GM23338 (cell line): ENCODE results near the gene IBSP.

Source experiments
- CREB1 ChIP-seq: fragments of 250-450 bp; sonication (Bioruptor Pico); IDR thresholded peaks from 2 replicates; pipeline ENCODE4 v1.5.0; 2020; ENCODE audit warnings: low read depth, mild to moderate bottlenecking, moderate library complexity
- EZH2 ChIP-seq: fragments of 200-600 bp; sonication (generic); IDR thresholded peaks from one replicate; pipeline ENCODE4 v1.8.0; 2017; ENCODE audit warnings: antibody characterized with exemption, mild to moderate bottlenecking, low read depth; ENCODE audit not compliant: unreplicated experiment
- EZH2phosphoT487 ChIP-seq: fragments of 200-600 bp; sonication (generic); IDR thresholded peaks from one replicate; pipeline ENCODE4 v1.8.1; 2018; ENCODE audit warnings: antibody characterized with exemption; ENCODE audit not compliant: unreplicated experiment
- JUNB ChIP-seq: IDR thresholded peaks from one replicate; pipeline ENCODE4 v1.6.1; 2016; ENCODE audit warnings: antibody characterized with exemption; ENCODE audit not compliant: unreplicated experiment
- POLR2AphosphoS5 ChIP-seq: IDR thresholded peaks from 2 replicates; pipeline ENCODE4 v1.6.1; 2016; ENCODE audit warnings: antibody characterized with exemption, low read depth
- STAT1 ChIP-seq: IDR thresholded peaks from one replicate; pipeline ENCODE4 v1.6.1; 2016; ENCODE audit warnings: antibody characterized with exemption; ENCODE audit not compliant: unreplicated experiment
- TF ChIP-seq, protein P1 (sequence below), 2 experiments: fragments of 200-600 bp in 1 of 2; sonication (generic) in 1 of 2; conservative IDR thresholded peaks; 2 replicates each; pipeline versions ENCODE4 v1.5.1 to v1.6.1; 2016 to 2017; ENCODE audit warnings: antibody characterized with exemption in 2 of 2, low read depth in 2 of 2, mild to moderate bottlenecking in 2 of 2, moderate library complexity in 1 of 2
- TF ChIP-seq, protein P2 (sequence below): IDR thresholded peaks from one replicate; pipeline ENCODE4 v1.6.1; 2018; ENCODE audit warnings: antibody characterized with exemption; ENCODE audit not compliant: unreplicated experiment

DNA sequence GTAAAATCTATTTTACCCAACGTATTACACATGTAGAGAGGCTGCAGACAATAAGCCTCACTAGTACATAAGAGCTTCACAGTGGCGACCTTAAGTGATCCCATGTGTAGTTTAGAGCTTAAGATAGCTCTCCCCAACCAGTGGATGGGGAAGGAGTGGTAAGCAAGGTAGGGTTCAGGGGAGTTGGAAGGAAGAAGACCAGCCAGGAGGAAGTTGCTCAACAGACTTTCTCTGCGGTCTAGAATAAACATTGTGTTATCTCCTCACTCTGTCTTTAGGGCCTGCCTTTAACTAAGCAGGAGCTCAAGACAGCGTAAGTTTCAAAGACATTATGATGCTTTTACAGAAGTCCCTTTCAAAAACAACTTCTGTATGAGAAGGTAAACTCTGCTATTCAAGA lies 50.3 kb downstream of the IBSP start:
- no peak for TF ChIP-seq EZH2
- TF ChIP-seq EZH2phosphoT487, result no peak
- TF ChIP-seq, protein P1, sequence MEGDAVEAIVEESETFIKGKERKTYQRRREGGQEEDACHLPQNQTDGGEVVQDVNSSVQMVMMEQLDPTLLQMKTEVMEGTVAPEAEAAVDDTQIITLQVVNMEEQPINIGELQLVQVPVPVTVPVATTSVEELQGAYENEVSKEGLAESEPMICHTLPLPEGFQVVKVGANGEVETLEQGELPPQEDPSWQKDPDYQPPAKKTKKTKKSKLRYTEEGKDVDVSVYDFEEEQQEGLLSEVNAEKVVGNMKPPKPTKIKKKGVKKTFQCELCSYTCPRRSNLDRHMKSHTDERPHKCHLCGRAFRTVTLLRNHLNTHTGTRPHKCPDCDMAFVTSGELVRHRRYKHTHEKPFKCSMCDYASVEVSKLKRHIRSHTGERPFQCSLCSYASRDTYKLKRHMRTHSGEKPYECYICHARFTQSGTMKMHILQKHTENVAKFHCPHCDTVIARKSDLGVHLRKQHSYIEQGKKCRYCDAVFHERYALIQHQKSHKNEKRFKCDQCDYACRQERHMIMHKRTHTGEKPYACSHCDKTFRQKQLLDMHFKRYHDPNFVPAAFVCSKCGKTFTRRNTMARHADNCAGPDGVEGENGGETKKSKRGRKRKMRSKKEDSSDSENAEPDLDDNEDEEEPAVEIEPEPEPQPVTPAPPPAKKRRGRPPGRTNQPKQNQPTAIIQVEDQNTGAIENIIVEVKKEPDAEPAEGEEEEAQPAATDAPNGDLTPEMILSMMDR (conservative IDR thresholded peaks at IDR 0.05; ENCODE audit: low read depth in 2 of 2), result no peak
- TF ChIP-seq STAT1, result no peak
- TF ChIP-seq, protein P2, sequence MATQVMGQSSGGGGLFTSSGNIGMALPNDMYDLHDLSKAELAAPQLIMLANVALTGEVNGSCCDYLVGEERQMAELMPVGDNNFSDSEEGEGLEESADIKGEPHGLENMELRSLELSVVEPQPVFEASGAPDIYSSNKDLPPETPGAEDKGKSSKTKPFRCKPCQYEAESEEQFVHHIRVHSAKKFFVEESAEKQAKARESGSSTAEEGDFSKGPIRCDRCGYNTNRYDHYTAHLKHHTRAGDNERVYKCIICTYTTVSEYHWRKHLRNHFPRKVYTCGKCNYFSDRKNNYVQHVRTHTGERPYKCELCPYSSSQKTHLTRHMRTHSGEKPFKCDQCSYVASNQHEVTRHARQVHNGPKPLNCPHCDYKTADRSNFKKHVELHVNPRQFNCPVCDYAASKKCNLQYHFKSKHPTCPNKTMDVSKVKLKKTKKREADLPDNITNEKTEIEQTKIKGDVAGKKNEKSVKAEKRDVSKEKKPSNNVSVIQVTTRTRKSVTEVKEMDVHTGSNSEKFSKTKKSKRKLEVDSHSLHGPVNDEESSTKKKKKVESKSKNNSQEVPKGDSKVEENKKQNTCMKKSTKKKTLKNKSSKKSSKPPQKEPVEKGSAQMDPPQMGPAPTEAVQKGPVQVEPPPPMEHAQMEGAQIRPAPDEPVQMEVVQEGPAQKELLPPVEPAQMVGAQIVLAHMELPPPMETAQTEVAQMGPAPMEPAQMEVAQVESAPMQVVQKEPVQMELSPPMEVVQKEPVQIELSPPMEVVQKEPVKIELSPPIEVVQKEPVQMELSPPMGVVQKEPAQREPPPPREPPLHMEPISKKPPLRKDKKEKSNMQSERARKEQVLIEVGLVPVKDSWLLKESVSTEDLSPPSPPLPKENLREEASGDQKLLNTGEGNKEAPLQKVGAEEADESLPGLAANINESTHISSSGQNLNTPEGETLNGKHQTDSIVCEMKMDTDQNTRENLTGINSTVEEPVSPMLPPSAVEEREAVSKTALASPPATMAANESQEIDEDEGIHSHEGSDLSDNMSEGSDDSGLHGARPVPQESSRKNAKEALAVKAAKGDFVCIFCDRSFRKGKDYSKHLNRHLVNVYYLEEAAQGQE, result no peak
- TF ChIP-seq JUNB, result no peak
- TF ChIP-seq CREB1 (CRISPR knock-in tag), result no peak
- TF ChIP-seq POLR2AphosphoS5, result no peak
